Brain pericyte (primary cell): ENCODE results near the gene RIMBP2.

Experiments
- DNase-seq: peaks from one replicate; pipeline ENCODE4 v3.0.0-alpha.2; 2012; ENCODE audit warnings: low read depth, low spot score

Gene RIMBP2

GRCh38 chr12:130680451-130680990 is 35.6 kb downstream of the RIMBP2 start:
- no peak for DNase-seq

- DNase-seq: no peak
These were observed 38.0 kb downstream of the RIMBP2 start for GRCh38 chr12:130677957-130678558.

DNA sequence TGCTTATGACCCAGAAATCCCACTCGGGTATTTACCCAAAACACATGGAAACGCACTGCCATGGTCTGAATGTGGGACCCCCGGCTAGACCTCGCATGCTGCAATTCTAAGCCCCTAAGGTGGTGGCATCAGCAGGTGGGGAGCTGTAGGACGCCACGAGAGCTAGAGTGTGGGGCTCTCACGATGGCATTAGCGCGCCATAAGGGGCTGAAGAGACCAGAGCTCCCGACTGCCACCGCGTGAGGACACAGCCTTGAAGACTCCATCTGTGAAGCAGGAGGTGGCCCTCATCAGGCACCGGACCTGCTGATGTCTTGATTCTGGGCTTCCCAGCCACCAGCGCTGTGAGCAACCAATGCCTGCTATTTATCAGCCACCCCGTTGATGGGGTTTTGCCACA is 40.3 kb downstream of the RIMBP2 start:
- no peak for DNase-seq

- DNase-seq: no peak
These were observed 41.0 kb downstream of the RIMBP2 start for GRCh38 chr12:130675121-130675520.

DNA sequence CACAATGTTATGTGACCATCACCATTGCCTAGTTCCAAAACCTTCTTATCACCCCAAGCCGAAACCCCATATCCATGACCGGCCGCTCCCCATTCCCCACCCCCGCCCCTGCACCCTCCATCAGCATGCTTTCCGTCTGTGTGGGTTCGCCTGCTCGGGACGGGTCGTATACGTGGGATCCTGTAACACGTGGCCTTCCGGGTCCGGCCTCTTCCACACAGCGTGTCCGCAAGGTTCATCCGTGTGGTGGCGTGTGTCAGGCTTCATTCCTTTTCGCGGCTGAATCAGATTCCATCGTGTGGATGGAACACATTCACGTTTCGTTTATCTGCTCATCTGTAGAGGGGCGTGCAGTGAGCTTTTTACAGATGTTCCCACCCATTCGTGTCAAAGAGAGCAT is 41.4 kb downstream of the RIMBP2 start:
- DNase-seq: no peak

GRCh38 chr12:130673036-130673705 is 42.9 kb downstream of the RIMBP2 start:
- no peak for DNase-seq

DNA sequence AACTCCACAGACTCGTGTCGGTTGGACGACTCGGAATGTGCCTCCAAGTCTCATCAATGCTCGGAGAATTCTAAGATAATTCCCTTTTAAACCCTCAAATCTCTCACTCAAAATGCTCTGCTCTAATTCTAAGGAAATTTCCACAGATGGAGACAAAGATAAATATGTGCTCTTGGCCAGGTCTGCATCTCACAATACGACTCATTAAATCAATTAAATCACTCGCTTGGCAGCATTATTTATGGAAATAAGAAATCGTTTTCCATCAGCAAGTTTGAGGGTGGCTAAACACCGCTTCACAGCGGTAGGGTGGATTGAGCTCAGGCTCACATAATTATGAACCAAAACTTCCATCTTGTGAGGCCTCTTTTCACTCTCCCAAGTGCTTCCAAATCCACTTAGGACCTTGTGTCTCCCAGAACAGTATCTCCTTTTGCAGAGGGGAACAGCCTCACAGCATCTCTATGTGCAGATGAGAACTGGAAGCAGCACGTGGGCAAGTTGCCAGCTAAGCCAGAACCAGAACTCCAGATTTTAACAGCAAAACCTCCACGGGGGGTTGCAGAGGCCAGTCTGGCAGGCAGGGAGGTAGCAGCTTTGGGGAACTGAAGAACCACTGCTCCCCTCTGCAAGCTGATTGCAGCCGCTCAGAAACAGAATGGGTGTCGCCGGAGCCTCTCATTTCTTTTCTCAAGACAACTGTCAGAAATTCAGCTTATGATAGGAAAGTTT is 43.8 kb downstream of the RIMBP2 start:
- no peak for DNase-seq

- DNase-seq: no peak
These were observed 44.5 kb downstream of the RIMBP2 start for GRCh38 chr12:130671556-130671955.

GRCh38 chr12:130669797-130670196 is 46.3 kb downstream of the RIMBP2 start:
- DNase-seq: no peak

GRCh38 chr12:130669205-130669557 is 46.9 kb downstream of the RIMBP2 start:
- no peak for DNase-seq

DNA sequence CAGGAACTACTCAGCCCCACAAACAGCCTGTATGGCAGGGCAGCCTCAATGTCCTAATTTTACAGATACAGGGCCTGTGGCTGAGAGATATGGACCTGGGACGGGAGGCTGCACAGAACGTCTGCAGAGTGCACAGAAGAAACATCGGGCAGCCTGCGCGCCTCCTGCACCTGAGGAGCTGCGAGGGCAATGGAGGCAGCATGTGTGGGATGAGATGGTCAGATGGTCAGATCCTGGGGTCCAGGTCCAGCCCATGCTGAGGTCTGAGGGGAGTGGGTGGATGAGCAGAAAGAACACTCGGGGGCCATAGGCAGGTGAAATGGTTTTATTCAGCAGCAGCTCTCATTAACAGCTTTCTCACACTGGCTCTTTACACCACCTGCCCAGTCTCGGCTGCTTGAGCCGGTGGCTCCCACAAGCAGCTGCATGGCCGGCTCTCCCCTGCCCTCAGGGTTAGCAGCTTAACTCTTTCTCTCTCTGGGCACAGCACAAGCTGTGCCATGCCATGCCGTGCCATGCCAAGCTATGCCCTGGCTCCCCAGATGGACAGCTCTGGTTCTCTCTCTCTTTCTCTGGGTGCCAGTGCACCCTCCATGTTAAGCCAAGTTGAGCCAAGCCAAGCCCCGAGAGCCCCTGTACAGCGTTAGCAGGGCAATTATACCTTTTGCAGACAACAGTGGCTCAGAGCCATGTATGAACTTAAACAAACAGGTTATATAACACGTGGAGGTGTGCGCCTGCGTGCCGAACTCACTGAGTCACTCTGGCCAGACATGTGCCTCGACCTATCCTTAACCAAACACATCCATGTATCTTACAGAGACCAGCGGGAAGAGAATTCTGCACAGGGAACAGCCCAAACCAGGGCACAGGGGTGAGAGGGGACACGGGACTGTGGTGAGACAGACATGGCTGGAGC is 47.6 kb downstream of the RIMBP2 start:
- no peak for DNase-seq

DNA sequence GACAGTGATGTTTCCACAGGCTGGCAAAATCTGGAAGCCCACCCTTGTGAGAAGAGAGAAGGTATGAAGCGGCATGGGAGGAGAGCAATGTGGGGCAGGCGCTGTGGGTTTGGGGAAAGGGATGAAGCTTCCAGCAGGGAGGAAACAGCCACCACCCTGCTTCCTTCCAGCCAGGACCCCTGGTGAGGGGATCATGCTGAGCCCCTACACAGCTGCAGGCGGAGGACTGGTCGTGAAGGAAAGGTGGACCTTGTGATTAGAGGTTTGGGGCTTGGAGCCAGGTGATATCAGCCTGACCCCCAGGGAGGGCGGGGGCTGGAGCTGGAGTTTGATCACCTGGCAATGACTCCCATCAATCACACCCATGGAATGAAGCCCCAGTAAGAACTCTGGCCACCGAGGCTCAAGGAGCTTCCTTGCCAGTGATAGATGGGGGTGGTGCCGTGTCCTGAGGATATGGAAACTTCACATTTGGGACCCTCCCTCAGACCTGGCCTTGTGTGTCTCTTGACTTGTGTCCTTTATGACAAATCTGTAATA is 48.6 kb downstream of the RIMBP2 start:
- no peak for DNase-seq

DNA sequence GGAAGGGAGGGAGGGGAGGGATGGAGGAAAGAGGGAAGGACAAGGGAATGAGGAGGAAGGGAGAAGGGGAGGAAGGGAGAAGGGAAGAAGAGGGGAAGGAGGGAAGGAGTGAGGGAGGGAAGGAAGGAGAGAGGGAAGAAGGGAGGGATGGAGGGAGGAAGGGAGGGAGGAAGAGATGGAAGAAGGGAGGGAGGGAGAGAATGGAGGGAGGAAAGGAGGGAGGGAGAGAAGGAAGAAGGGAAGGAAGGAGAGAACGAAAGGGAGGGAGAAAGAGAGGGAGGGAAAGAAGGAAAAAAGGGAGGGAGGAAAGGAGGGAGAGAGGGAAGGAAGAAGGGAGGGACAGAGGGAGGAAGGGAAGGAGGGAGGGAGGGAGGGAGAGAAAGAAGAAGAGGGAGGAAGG is 49.5 kb downstream of the RIMBP2 start:
- DNase-seq: no peak

DNA sequence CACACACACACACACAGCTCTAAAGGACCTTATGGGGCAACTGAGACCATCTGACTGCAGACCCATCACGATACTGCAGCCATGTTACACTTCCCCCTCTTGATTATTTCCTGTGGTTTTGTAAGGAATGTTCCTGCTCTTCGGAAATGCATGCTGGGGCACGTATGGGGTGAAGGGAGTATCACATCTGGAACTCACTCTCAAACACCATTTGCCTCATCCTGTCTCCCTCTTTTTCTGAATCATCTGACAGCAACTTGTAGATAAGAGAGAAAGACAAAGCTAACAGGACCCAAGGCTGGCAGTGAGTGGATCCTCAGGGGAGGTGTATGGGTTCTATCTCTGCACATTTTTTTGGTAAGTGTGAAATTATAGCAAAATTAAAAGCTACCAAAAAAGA is 50.3 kb downstream of the RIMBP2 start:
- DNase-seq: no peak

GRCh38 chr12:130664772-130665171 is 51.3 kb downstream of the RIMBP2 start:
- no peak for DNase-seq

DNA sequence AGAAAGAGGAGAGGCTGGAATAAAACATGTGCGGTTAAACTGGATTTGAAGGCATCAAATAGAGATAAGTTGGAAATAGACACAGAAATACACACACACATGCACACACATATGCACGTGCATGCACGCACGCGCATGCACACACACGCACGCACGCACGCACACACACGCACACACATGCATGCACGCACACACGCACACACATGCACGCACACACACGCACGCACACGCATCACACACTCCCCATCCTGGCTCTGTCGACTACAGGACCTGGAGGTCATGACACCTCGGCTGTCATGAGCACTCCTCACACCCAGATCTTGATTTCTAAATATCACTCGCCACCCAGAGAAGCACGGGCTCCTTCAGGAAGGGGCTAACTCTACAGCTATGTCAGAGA is 51.8 kb downstream of the RIMBP2 start:
- no peak for DNase-seq

DNA sequence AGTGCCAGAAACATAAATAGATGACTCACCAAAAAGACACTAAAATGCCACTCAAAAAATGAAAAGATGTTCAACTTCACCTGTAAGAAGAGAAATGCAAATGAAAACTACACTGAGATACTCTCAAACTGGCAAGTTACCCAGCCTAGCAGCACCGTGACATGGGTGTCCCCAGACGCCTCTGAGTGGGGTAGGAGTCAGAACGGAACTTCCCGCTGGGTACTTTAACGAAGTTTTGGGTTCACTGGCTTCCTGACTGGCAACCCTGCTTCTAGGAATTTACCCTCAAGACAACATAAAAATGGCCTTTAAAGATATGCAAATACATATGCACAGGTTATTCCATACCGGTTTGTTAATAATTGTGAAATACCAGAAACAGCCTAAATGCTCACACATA is 52.6 kb downstream of the RIMBP2 start:
- no peak for DNase-seq

DNA sequence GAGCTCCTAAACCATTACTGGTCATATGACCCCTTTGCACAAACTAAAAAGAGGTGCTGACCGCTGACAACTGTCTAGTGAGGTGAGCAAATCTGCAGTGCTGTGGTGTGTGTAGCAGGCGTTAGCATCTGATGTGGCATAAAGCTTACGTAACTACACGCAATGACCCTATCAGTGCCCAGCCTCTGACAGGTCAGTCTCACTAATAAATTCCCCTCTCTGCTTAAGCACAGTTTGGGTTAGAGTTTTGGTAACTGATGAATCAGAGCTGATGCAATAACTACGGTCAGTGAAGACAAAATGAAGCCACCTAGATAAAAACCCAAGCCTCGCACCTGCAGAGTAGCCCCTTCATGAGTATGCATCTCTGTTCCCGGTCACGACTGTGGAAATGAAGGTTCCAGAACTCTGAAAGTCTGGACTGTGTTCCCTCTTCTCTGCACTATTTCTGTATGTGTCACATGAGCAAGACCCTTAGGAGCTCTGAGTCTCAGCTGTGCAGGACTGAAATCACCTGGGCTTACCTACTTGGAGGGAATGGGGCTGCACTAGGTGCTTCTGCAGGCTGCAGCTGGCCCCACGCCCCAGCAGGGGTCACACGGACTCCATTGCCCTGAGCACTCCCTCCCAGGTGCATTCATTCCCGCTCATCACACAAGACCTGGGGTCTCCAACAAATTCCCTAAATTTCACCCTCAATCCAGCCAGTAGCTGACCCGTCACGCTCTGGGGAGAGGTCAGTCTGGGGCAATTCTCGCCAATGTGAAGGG is 54.4 kb downstream of the RIMBP2 start:
- no peak for DNase-seq

- no peak for DNase-seq
These were observed 55.0 kb downstream of the RIMBP2 start for GRCh38 chr12:130661059-130661458.

GRCh38 chr12:130658145-130658911 is 57.8 kb downstream of the RIMBP2 start:
- DNase-seq: no peak
